Measurements from ENCODE around the gene RHOT1.
"Not testable (repeated sequence)": the region's sequence is repeated elsewhere in the genome, so short reads cannot be mapped to it uniquely, and the experiment has no call there.

The RHOT1 gene

GRCh38 chr17:32142038-32142856 is at the start of gene RHOT1:
Gene RHOT1, plus strand, starts transcription at chr17:32142502. Its CDS starts 191 bp downstream, at chr17:32142693.
- peak; percentile 46 to 63 (median 47) for DNase-seq (ENCODE audit: low read depth in 3 of 3)

- DNase-seq (ENCODE audit: low read depth in 3 of 3), result no peak
Observed at GRCh38 chr17:32099686-32100085, 42.6 kb upstream of the RHOT1 start.

- not testable (repeated sequence) for DNase-seq (ENCODE audit: low read depth in 3 of 3)
Observed at GRCh38 chr17:32100323-32100722, 42.0 kb upstream of the RHOT1 start.

DNA sequence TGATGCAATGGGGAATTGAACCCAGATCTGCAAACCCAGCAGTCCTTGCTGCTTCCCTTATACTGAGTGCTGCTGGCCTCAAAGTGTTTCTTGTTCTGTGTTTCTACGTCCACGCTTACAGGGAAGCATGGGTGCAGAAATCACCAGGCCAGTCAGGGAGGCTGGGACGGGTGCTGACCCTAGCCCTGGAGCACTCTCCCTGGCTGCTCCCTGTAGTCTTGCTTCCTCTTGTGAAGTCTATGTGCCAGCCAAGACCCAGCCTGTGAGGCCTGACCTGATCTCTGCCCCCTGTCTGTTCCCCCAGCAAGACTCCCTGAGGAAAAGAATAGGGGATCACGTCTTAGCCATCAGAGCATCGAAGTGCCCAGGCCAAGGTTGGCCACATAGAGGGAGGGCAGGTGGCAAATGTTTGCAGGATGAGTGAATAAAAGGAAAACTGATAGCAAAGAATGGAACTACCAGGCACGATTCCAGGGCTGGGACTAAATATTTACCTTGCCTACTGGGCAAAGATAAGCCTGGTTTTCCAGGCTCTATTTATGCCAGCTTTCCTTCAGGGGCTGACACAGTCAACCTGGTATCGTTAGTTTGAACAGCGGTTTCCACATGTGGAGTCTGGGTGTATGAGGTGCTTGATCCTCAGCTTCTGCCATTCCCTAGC is 41.2 kb upstream of the RHOT1 start:
- no peak for DNase-seq (ENCODE audit: low read depth in 3 of 3)

DNA sequence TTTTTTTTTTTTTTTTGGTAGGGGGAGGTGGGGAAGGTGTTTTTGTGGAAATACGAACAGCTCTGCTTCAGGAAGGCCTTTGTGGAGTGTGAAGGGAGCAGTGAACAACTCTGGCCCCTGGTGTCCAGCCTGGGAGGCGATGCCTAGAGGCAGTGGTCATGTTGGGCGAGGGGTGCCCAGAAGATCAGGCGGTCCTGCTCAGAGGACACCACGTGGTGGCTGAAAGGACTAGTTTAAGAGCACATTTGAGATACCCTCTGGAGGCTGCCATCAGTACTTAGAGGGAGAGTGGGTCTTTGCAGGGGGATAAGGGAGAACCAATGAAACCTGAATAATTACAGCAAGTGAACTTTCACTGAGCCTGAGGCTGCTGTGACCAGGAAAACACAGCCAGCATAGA is 40.1 kb upstream of the RHOT1 start:
- no peak for DNase-seq (ENCODE audit: low read depth in 3 of 3)

- DNase-seq (ENCODE audit: low read depth in 3 of 3), result no peak
Observed at GRCh38 chr17:32102646-32103186, 39.6 kb upstream of the RHOT1 start.

GRCh38 chr17:32103476-32104113 is 38.7 kb upstream of the RHOT1 start:
- DNase-seq (ENCODE audit: low read depth in 3 of 3), result no peak

DNA sequence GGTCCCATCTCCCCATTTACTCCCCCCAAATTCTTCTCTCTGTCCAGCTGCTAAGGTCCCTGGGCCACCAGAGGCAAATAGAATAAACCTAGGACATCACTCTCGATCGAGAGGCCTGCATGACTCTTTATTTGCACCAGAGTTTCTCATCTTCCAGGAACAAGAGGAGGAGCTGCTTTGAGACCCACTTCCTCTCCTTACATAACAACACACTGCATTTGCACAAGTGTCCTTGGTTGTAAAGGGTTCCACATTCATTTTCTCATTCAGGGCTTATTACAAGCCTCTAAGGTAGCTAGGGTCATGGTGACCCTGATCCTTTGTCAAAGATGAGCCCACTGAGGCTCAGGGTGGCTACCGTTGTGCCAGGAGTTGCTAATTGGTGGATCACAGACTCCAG is 38.1 kb upstream of the RHOT1 start:
- no peak for DNase-seq (ENCODE audit: low read depth in 3 of 3)

- DNase-seq (ENCODE audit: low read depth in 3 of 3), result not testable (repeated sequence)
Observed at GRCh38 chr17:32106471-32106981, 35.8 kb upstream of the RHOT1 start.

DNA sequence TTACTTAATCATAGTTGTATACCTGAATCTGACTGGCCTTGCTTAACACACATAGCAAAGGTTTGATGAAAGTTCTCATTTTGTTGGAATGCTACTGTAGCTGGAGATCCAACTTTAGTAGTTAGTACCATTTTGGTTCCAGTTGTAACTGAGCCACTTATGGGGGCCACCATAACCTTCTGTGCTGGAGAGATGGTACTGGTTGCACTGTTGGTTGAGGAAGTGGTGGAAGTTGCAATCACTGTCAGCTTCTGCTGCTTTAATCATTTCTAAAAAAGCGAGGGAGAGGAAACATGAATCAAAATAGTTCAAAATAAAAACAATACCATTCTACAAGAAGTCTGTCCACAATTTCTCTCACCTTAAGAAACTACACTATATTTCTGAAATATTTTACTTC is 35.1 kb upstream of the RHOT1 start:
- DNase-seq (ENCODE audit: low read depth in 3 of 3), result not testable (repeated sequence)

- no peak for DNase-seq (ENCODE audit: low read depth in 3 of 3)
Observed at GRCh38 chr17:32110596-32110995, 31.7 kb upstream of the RHOT1 start.

DNA sequence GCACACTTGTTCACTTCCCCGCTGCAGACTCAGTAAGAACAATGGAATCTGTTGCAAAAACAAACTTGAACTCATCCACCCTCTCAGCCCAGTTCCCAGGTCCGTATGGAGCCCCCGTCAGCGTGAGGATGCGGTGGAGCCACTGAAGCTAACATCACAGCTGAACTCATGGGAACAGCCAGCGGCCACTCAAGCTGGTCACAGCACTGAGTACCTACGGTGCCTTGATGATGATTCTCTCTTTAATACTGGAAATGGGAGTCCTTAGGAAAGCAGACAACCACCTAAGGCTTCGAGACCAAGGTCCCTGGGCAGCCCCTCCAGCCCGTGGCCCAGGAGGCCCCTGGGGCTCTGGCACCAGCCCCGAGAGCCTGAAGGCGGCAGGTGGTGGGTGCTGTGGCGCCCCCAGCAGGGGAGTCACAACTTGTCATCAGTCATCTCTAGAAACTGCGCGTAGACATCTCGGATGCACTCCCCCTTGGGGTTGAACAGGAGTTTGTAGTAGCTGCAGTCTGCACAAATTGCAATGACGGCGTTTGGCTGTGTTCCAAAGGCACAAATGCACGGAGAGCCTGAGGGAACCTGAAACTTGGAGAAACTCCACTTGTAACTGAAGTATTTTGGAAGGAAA is 31.0 kb upstream of the RHOT1 start:
- DNase-seq (ENCODE audit: low read depth in 3 of 3), result peak in 2 of 3 donors; percentile 11 to 24

DNA sequence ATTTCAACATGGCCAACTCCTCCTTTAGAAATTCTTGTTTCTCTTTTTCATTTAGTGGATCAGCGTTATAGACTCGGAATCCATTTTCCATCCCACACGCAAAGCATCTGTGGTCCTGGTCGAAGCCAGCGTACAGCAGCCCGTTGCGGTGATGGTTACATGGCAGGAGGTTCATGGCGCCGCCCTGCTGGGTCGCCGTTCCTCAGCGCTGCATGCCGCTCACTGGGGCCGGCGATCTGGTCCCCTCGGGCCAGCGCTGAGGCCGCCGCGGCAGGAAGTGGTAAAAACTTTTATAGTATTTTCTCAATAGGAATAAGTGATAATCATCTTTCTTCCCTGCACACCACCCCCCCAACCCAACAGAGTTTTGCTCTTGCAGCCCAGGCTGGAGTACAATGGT is 29.9 kb upstream of the RHOT1 start:
- DNase-seq (ENCODE audit: low read depth in 3 of 3), result no peak

- no peak for DNase-seq (ENCODE audit: low read depth in 3 of 3)
Observed at GRCh38 chr17:32114536-32114935, 27.8 kb upstream of the RHOT1 start.

- DNase-seq (ENCODE audit: low read depth in 3 of 3), result not testable (repeated sequence)
Observed at GRCh38 chr17:32115546-32115945, 26.8 kb upstream of the RHOT1 start.

DNA sequence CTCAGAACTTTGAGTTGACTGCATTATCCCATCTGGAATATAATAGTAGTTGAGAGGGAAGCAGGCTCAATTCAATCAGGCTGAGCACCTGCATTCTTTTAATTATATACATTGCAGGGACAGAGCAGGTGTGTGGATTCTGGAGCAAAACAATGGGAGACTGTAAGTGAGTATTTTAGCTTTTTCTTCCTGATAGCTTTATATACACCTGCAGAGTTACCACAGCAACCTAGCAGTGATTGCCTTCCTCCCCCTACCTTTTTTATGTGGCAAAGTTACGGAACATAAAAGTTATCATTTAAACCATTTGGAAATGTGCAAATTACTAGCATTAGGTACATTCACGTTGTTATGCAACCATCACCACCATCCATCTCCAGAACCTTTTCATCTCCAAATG is 25.4 kb upstream of the RHOT1 start:
- DNase-seq (ENCODE audit: low read depth in 3 of 3), result no peak

GRCh38 chr17:32117399-32117798 is 24.9 kb upstream of the RHOT1 start:
- no peak for DNase-seq (ENCODE audit: low read depth in 3 of 3)

- not testable (repeated sequence) for DNase-seq (ENCODE audit: low read depth in 3 of 3)
Observed at GRCh38 chr17:32118088-32118487, 24.2 kb upstream of the RHOT1 start.

DNA sequence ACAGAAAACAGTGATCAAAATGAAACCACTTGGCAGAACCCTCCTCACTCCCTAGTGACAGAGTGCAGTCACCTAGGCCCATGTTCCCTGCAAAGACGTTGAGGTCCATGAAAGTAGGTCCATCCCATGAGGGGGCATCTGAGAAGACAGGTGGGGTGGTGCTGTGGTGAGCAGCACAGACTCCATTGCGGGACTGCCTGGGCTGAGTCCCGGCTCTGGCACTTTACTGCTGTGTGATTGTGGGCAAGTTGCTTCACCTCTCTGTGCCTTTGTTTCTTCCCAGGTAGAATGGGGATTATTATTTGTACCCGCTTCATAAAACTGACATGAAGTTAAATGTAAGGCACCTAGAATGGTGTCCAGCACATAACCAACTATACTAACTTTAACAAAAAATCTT is 23.5 kb upstream of the RHOT1 start:
- DNase-seq (ENCODE audit: low read depth in 3 of 3), result no peak

DNA sequence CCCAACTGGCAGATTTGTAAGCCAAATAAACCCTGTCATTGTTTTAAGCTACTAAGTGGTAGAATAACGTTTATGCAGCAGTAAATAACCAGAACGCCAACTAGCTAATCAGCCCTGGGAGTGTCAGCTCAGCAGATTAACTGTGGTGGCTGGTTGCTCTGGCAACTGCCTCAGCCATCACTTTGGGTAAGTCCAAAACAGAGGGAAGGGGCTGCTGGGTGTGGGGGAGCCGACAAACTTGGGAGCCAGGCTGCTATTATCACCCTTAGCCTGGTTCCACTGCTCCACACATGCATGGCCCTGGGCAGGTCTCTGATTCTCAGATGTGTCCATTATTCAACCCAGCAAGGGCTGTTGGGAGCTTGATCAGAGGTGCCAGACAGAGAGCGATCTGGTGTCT is 22.2 kb upstream of the RHOT1 start:
- no peak for DNase-seq (ENCODE audit: low read depth in 3 of 3)

- DNase-seq (ENCODE audit: low read depth in 3 of 3), result no peak
Observed at GRCh38 chr17:32120716-32121115, 21.6 kb upstream of the RHOT1 start.

DNA sequence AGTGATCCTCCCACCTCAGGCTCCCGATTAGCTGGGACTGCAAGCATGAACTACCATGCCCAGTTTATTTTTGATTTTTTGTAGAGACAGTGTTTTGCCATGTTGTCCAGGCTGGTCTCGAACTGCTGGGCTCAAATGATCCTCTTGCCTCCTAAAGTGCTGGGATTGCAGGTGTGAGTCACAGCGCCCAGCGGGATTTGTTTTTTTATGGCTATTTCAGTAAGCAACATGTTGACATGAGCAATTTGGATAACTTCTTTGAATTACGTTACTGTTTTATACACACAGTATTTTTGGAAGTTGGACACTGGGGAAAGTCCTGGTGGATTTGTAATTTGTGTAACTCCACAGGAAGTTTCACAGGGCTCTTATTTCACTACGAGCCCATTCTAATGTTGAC is 18.5 kb upstream of the RHOT1 start:
- no peak for DNase-seq (ENCODE audit: low read depth in 3 of 3)

Data from stimulated activated CD4-positive, alpha-beta T cell treated with anti-CD3 and anti-CD28 coated beads, TNF-alpha, amount 100 ng/mL, for 48 hours (primary cell).